AG09319 (cell line): ENCODE results near the gene HES5.

Experiments
- DNase-seq: peaks from one replicate; pipeline ENCODE4 v3.0.0-alpha.2; 2010; ENCODE audit warnings: low read depth; ENCODE audit errors: extremely low read depth
- TF ChIP-seq, protein P1 (sequence below): IDR thresholded peaks from 2 replicates; pipeline ENCODE4 v1.5.1; 2011; ENCODE audit warnings: low read depth, mild to moderate bottlenecking, inconsistent platforms, low read length, moderate library complexity

The HES5 gene

DNA sequence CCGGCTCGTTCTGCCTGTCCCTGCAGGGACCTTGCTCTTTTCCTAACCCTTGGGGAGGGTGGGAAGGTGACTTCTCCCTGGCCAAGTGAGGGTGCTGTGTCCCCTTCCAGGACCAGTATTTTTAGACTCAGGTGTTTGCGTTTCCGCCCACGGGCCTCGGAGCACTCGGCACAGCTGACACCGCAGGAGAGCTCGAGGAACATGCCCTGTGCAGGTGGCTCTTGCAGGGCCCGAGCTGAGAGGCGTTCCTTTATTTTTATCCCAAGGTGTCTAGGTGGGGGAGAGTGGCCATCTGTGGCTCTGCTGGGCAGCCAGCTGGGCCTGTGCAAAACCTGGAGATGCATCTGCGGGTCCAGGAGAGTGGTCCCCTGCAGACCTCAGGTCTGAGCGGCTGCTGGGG is 38.0 kb downstream of the HES5 start:
- DNase-seq: no peak
- TF ChIP-seq, protein P1, sequence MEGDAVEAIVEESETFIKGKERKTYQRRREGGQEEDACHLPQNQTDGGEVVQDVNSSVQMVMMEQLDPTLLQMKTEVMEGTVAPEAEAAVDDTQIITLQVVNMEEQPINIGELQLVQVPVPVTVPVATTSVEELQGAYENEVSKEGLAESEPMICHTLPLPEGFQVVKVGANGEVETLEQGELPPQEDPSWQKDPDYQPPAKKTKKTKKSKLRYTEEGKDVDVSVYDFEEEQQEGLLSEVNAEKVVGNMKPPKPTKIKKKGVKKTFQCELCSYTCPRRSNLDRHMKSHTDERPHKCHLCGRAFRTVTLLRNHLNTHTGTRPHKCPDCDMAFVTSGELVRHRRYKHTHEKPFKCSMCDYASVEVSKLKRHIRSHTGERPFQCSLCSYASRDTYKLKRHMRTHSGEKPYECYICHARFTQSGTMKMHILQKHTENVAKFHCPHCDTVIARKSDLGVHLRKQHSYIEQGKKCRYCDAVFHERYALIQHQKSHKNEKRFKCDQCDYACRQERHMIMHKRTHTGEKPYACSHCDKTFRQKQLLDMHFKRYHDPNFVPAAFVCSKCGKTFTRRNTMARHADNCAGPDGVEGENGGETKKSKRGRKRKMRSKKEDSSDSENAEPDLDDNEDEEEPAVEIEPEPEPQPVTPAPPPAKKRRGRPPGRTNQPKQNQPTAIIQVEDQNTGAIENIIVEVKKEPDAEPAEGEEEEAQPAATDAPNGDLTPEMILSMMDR: no peak

DNA sequence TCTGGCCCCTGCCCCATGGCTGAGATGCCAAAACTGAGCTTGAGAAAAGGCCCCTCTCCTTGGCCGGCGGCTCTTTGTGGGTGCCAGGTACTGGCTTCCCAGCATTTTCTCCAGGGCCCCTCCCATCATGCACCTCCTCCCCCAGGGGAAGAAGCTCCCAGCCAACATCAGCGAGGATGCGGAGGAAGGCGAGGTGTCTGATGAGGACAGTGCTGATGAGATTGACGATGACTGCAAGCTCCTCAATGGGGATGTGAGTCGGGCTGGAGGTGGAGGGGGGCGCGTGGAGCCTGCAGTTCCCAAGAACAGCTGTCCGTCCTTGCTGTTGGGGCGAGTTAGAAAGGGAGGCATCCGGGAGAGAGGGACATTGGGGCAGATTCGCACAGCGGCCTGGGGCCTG is 40.4 kb downstream of the HES5 start:
- DNase-seq: no peak

DNA sequence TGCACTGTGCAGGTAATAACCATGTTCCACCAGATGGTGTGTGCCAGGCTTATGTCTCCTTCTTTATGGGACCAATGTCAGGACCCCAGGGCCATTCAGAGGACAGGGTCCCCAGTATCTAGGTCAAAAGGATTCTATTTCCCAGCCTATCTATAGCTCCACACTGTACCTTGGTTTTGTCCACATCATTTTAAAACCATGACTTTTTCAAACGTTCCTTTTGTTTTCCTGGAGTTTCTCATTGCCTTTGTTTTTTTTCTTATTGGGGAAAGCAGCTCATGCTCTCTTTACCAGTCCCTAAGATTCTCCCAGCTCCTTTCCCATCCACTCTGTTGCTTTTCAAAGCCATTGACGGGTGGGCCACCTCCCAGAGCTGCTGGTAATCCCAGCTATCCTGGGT is 41.4 kb downstream of the HES5 start:
- TF ChIP-seq, protein P1: no peak
- DNase-seq: no peak

More for the DNA sequence above, 40.4 kb downstream of the HES5 start:
- TF ChIP-seq, protein P1: no peak

DNA sequence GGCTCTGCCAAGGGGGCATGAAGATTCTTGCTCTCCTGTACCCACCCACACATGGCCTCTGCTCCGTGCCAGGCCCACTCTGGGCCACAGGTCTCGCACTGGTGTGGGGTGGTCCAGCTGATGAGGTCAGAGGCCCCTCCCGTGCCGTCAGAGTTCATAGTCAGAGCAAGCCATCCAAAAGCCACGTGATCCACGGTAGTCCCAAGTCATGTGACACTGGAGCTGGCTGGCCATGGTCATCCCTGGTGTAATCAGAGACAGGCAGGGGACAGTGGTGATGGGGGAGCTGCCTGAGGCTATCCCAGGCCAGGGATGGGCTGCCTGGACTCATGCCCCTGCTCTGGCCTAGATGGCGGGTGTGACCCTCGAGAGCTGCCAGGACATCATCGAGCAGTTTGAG is 43.5 kb downstream of the HES5 start:
- no peak for DNase-seq
- TF ChIP-seq, protein P1: no peak

DNA sequence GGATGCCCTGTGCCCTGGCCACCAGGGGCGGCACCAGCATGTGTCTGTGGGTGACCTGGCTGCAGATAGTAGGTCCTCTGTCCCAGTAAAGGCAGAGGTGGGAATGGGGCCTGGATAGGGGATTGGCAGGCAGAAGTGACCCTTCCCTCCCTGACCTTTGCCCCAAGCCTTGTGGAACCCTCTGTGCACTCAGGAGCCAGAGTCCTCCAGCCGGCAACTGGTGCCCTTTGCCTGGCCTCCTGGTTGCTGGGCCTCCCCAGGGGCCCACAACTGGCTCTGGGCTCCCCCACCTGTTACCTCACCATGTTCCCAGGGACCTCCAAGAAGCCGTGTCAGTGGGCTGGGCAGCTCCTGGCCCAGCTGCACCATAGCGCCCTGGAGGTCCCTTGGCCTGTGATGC is 44.0 kb downstream of the HES5 start:
- TF ChIP-seq, protein P1: no peak
- DNase-seq: no peak

DNA sequence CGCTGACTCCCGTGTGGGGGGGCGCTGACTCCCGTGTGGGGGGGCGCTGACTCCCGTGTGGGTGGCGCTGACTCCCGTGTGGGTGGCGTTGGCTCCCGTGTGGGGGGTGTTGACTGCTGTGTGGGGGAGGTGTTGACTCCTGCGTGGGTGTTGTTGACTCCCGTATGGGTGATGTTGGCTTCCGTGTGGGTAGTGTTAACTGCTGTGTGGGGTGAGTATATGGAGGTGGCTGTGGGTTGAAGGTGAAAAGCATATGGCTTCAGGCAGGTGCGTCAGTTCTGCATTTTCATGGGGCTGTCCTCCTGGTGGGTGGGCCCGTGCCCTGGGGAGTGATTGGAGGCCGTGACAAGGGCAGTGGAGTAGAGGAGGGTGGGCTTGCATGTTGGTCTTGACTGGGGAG is 46.1 kb downstream of the HES5 start:
- TF ChIP-seq, protein P1: no peak
- no peak for DNase-seq

DNA sequence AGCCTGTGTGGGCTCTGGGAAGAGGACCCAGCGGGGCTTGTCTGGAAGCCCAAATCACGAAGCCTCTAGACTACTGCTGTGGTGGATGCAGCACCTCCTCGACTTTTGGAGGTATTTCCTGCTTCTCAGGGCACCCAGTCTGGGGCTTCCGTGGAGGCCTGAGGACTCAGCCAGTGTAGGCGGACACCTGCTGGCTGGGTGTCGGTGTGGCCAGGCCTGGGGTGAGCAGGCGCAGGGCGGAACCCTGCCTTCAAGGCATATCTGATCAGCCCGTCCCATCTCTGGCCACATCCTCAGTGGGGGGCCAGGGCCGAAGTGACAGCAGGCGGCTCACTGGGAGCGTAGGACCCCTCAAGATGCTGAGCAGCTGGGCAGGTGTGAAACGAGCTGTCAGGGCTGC is 47.0 kb downstream of the HES5 start:
- no peak for DNase-seq
- TF ChIP-seq, protein P1: no peak
